Keratinocyte (primary cell): ENCODE data around the gene MAN1C1. TPM values are rescaled to one million over a fixed set of nuclear protein-coding genes. Genes with fewer than 3 reads are reported as not detected.

Experiments used
- DNase-seq: peaks from one replicate; pipeline ENCODE4 v3.0.0-alpha.2; 2011; ENCODE audit warnings: low read depth, missing footprints, low spot score
- FAIRE-seq: peaks from 2 replicates; lab custom pipeline; 2011; peaks lifted over from hg19 to GRCh38; lab: Jason Lieb, UNC
- H2AFZ ChIP-seq: 2 replicates; pipeline ENCODE4 v1.6.0; 2012; ENCODE audit warnings: low read length, control low read depth, inconsistent platforms; ENCODE audit not compliant: control insufficient read depth
- H3K27ac ChIP-seq: 2 replicates; pipeline ENCODE4 v1.5.1; 2011; ENCODE audit warnings: low read length; ENCODE audit not compliant: control insufficient read depth, insufficient read depth
- H3K27me3 ChIP-seq: 3 replicates; pipeline ENCODE4 v1.6.0; 2011; ENCODE audit warnings: low read length; ENCODE audit not compliant: control insufficient read depth, insufficient read depth; ENCODE audit errors: extremely low read depth
- H3K36me3 ChIP-seq, 2 experiments: 2 replicates in 1 of 2; 3 replicates in 1 of 2; pipeline ENCODE4 v1.5.1; 2011; ENCODE audit warnings: low read length in 2 of 2, mild to moderate bottlenecking in 1 of 2; ENCODE audit not compliant: control insufficient read depth in 2 of 2, insufficient read depth in 2 of 2; ENCODE audit errors: extremely low read depth in 1 of 2
- H3K4me1 ChIP-seq: 3 replicates; pipeline ENCODE4 v1.5.1; 2011; ENCODE audit warnings: low read length; ENCODE audit not compliant: control insufficient read depth, insufficient read depth; ENCODE audit errors: extremely low read depth
- H3K4me2 ChIP-seq: 3 replicates; pipeline ENCODE4 v1.6.0; 2011; ENCODE audit warnings: low read depth, low read length; ENCODE audit not compliant: control insufficient read depth, insufficient read depth; ENCODE audit errors: extremely low read depth
- H3K4me3 ChIP-seq, 3 experiments: fragments of 200-600 bp in 1 of 3; sonication (generic) in 1 of 3; 2 replicates in 2 of 3; 3 replicates in 1 of 3; pipeline ENCODE4 v1.5.1; 2011 to 2016; ENCODE audit warnings: low read length in 3 of 3, mild to moderate bottlenecking in 3 of 3, control low read depth in 2 of 3, inconsistent platforms in 1 of 3, low read depth in 1 of 3, mixed read lengths in 1 of 3, mixed run types in 1 of 3, moderate library complexity in 1 of 3; ENCODE audit not compliant: control insufficient read depth in 2 of 3, insufficient read depth in 2 of 3; ENCODE audit errors: extremely low read depth in 1 of 3
- H3K79me2 ChIP-seq: 2 replicates; pipeline ENCODE4 v1.6.0; 2012; ENCODE audit warnings: low read length; ENCODE audit not compliant: control insufficient read depth, insufficient read depth
- H3K9ac ChIP-seq: 3 replicates; pipeline ENCODE4 v1.6.0; 2011; ENCODE audit warnings: low read length; ENCODE audit not compliant: control insufficient read depth, insufficient read depth; ENCODE audit errors: extremely low read depth
- H3K9me1 ChIP-seq: 3 replicates; pipeline ENCODE4 v1.6.0; 2011; ENCODE audit warnings: low read length; ENCODE audit not compliant: control insufficient read depth, insufficient read depth; ENCODE audit errors: extremely low read depth
- H3K9me3 ChIP-seq: 2 replicates; pipeline ENCODE4 v1.5.1; 2012; ENCODE audit warnings: low read depth, low read length; ENCODE audit not compliant: control insufficient read depth
- H4K20me1 ChIP-seq: 3 replicates; pipeline ENCODE4 v1.6.0; 2011; ENCODE audit warnings: low read length; ENCODE audit not compliant: control insufficient read depth, insufficient read depth; ENCODE audit errors: extremely low read depth
- EZH2 ChIP-seq: IDR thresholded peaks from one replicate; pipeline ENCODE4 v1.6.1; 2012; ENCODE audit warnings: inconsistent platforms, mild to moderate bottlenecking, low read length, moderate library complexity
- dilution Hi-C: fragments of 300-500 bp; cut with MboI; formaldehyde crosslinking; loops from one replicate; pipeline ENCODE4 v1.7.0; 2020; ENCODE audit warnings: low sequenced_read_pairs; ENCODE audit not compliant: extremely low pct_ligation_motif_present
- polyA plus RNA-seq, 5 experiments: library from polyadenylated mRNA; depleted of rRNA in 3 of 5; stranded (reverse) in 3 of 5; stranded (forward) in 1 of 5; unstranded in 1 of 5; fragments of >200 nt; gene quantifications; 1 replicate in 1 of 5; 2 replicates in 3 of 5; 3 replicates in 1 of 5; pipeline versions ENCODE4 v1.2.1 to v1.2.3, GENCODE V29; 2011 to 2012; ENCODE audit warnings: missing spikeins in 2 of 5, low read depth in 1 of 5, low replicate concordance in 1 of 5
- TF ChIP-seq, protein P1 (sequence below), 3 experiments: IDR thresholded peaks in 1 of 3; conservative IDR thresholded peaks in 1 of 3; optimal IDR thresholded peaks in 1 of 3; 2 replicates in 2 of 3; 3 replicates in 1 of 3; pipeline versions ENCODE3 to v1.5.1; 2011; ENCODE audit warnings: low read length in 3 of 3, mild to moderate bottlenecking in 3 of 3, moderate library complexity in 2 of 3, control low read depth in 1 of 3, inconsistent platforms in 1 of 3; ENCODE audit not compliant: insufficient read depth in 2 of 3; ENCODE audit errors: extremely low read depth in 1 of 3

MAN1C1 gene
- polyA plus RNA-seq, 1 donor (not counting 4 experiments of a cell fraction or from before 2014, with no cell fraction given): 0.07 TPM

DNA sequence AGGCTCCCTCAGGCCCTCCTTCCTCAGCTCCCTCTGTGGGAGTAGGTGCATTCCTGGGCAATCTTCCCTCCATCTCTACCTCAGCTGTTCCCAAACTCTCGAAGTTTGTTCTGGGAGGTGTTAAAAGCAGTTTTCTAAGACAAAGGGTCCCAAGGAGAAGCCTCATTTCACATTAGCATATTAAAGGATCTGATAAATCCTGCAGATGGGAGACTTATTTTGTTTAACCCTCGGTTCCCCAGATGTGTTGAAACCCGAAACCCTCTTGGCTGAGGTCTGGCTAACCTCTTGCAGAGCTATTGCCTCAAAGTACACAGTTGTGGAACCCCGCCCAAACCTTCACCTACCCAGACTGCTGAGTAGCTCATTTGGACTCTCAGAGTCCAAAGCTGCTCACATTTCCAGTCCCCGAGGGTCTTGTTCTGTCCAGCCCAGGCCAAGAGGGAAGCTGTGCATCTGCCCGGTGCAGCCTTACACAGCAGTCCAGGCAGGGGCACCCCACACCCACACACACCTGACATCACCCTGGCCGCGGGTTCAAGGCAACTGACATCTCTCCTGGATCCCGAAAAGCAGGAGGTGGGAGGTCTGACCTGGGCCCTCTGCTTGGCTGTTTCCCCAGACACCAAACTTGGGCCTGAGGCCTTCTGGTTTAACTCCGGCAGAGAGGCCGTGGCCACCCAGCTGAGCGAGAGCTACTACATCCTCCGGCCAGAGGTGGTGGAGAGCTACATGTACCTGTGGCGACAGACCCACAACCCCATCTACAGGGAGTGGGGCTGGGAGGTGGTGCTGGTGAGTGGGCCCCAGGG, 163.9 kb downstream of the MAN1C1 start:
- no peaks in the 10 kb centered on the region for H3K79me2 ChIP-seq
- dilution Hi-C loops: no loop called here
- H2AFZ ChIP-seq: no peak overlapping the region
- H3K9me1 ChIP-seq: no peaks in the 10 kb centered on the region
- H4K20me1 ChIP-seq: no peaks in the 10 kb centered on the region
- no peaks in the 10 kb centered on the region for H3K9me3 ChIP-seq
- no peaks in the 10 kb centered on the region for H3K4me1 ChIP-seq
- DNase-seq: no peak
- H3K27me3 ChIP-seq: peaks cover 8% of the 10 kb centered on the region
- TF ChIP-seq, protein P1, sequence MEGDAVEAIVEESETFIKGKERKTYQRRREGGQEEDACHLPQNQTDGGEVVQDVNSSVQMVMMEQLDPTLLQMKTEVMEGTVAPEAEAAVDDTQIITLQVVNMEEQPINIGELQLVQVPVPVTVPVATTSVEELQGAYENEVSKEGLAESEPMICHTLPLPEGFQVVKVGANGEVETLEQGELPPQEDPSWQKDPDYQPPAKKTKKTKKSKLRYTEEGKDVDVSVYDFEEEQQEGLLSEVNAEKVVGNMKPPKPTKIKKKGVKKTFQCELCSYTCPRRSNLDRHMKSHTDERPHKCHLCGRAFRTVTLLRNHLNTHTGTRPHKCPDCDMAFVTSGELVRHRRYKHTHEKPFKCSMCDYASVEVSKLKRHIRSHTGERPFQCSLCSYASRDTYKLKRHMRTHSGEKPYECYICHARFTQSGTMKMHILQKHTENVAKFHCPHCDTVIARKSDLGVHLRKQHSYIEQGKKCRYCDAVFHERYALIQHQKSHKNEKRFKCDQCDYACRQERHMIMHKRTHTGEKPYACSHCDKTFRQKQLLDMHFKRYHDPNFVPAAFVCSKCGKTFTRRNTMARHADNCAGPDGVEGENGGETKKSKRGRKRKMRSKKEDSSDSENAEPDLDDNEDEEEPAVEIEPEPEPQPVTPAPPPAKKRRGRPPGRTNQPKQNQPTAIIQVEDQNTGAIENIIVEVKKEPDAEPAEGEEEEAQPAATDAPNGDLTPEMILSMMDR (optimal IDR thresholded peaks at IDR 0.05 in 1 of 3, IDR thresholded peaks at IDR 0.05 in 1 of 3, conservative IDR thresholded peaks at IDR 0.05 in 1 of 3; ENCODE audit: extremely low read depth in 1 of 3, insufficient read depth in 2 of 3, low read length in 3 of 3): no peak
- no peak for TF ChIP-seq EZH2
- no peak for FAIRE-seq
- no peak overlapping the region for H3K4me2 ChIP-seq
- H3K4me3 ChIP-seq: no peak overlapping the region
- H3K9ac ChIP-seq: no peak overlapping the region
- no peak overlapping the region for H3K27ac ChIP-seq
- no peaks in the 10 kb centered on the region for H3K36me3 ChIP-seq

DNA sequence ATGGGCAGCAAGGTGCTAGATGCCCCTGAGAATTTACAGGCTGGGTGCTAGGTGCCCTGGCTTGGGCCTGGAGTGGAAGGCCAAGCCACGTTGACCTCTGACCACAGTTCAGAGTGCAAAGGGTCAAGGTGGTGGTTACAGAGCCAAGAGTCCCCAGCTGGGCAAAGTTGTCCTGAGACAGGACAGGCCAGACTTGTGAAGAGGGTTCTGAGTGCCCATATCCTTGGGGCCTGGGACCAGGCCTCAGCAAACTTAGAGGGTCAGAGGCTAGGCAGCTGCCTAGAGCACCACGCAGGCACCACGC, 164.5 kb downstream of the MAN1C1 start:
- no peak overlapping the region for H3K4me3 ChIP-seq
- H4K20me1 ChIP-seq: no peaks in the 10 kb centered on the region
- no peaks in the 10 kb centered on the region for H3K9me3 ChIP-seq
- no peaks in the 10 kb centered on the region for H3K36me3 ChIP-seq
- FAIRE-seq (no peak), DNase-seq (no peak)
- H3K4me1 ChIP-seq: no peaks in the 10 kb centered on the region
- H2AFZ ChIP-seq: no peak overlapping the region
- H3K27me3 ChIP-seq: peaks cover 8% of the 10 kb centered on the region
- no peak overlapping the region for H3K9ac ChIP-seq
- H3K79me2 ChIP-seq: no peaks in the 10 kb centered on the region
- H3K4me2 ChIP-seq: no peak overlapping the region
- no peaks in the 10 kb centered on the region for H3K9me1 ChIP-seq
- TF ChIP-seq, protein P1 (optimal IDR thresholded peaks at IDR 0.05 in 1 of 3, IDR thresholded peaks at IDR 0.05 in 1 of 3, conservative IDR thresholded peaks at IDR 0.05 in 1 of 3; ENCODE audit: extremely low read depth in 1 of 3, insufficient read depth in 2 of 3, low read length in 3 of 3): no peak
- TF ChIP-seq EZH2: no peak
- no peak overlapping the region for H3K27ac ChIP-seq
- dilution Hi-C loops: no loop called here
